Kidney epithelial cell (primary cell): ENCODE results near the gene NIPSNAP3A. TPM values are rescaled to one million over a fixed set of nuclear protein-coding genes. Genes with fewer than 3 reads are reported as not detected.

ENCODE experiments used
- DNase-seq: peaks from one replicate; pipeline ENCODE4 v3.0.0-alpha.2; 2010; ENCODE audit warnings: low read depth
- H3K27me3 ChIP-seq: 2 replicates; pipeline ENCODE4 v1.6.0; 2011; ENCODE audit warnings: low read length; ENCODE audit not compliant: control insufficient read depth, insufficient read depth
- H3K36me3 ChIP-seq: 2 replicates; pipeline ENCODE4 v1.5.1; 2011; ENCODE audit warnings: low read length; ENCODE audit not compliant: control insufficient read depth, insufficient read depth
- H3K4me3 ChIP-seq: 2 replicates; pipeline ENCODE4 v1.5.1; 2011; ENCODE audit warnings: low read depth, mild to moderate bottlenecking, control low read depth, low read length
- CTCF ChIP-seq: IDR thresholded peaks from 2 replicates; pipeline ENCODE4 v1.5.1; 2011; ENCODE audit warnings: mild to moderate bottlenecking, moderate library complexity, low read length, control low read depth, inconsistent platforms; ENCODE audit not compliant: insufficient read depth, poor library complexity, severe bottlenecking
- total RNA-seq: library from RNA; depleted of rRNA; stranded (reverse); fragments of >200 nt; gene quantifications from 2 replicates; pipeline ENCODE4 v1.2.3, GENCODE V29; 2015

The NIPSNAP3A gene
- total RNA-seq, 1 donor from 2014 or later: 25.2 TPM

GRCh38 chr9:104784098-104784497 is 36.6 kb downstream of the NIPSNAP3A start:
- no peak for DNase-seq
- peaks cover 2% of the 10 kb centered on the region for H3K36me3 ChIP-seq
- no peaks in the 10 kb centered on the region for H3K27me3 ChIP-seq
- no peak for TF ChIP-seq CTCF
- no peak overlapping the region for H3K4me3 ChIP-seq

GRCh38 chr9:104786293-104786692 is 38.8 kb downstream of the NIPSNAP3A start:
- TF ChIP-seq CTCF: no peak
- Histone ChIP-seq H3K27me3 (no peaks in the 10 kb centered on the region), H3K36me3 (peaks cover 3% of the 10 kb centered on the region), H3K4me3 (no peak overlapping the region)
- no peak for DNase-seq

- no peak overlapping the region for H3K4me3 ChIP-seq
- peaks cover 3% of the 10 kb centered on the region for H3K36me3 ChIP-seq
- H3K27me3 ChIP-seq: no peaks in the 10 kb centered on the region
- TF ChIP-seq CTCF: no peak
- no peak for DNase-seq
Observed at GRCh38 chr9:104787306-104788015, 40.0 kb downstream of the NIPSNAP3A start.

- TF ChIP-seq CTCF: no peak
- no peak overlapping the region for H3K4me3 ChIP-seq
- H3K36me3 ChIP-seq: peaks cover 3% of the 10 kb centered on the region
- DNase-seq: no peak
- no peaks in the 10 kb centered on the region for H3K27me3 ChIP-seq
Observed at GRCh38 chr9:104788251-104788650, 40.8 kb downstream of the NIPSNAP3A start.

- no peak for TF ChIP-seq CTCF
- peaks cover 1% of the 10 kb centered on the region for H3K36me3 ChIP-seq
Observed at GRCh38 chr9:104794070-104794469, 46.6 kb downstream of the NIPSNAP3A start.

GRCh38 chr9:104795082-104795481 is 47.6 kb downstream of the NIPSNAP3A start:
- Histone ChIP-seq H3K27me3 (no peaks in the 10 kb centered on the region), H3K36me3 (no peaks in the 10 kb centered on the region), H3K4me3 (no peak overlapping the region)
- no peak for TF ChIP-seq CTCF
- no peak for DNase-seq

More at GRCh38 chr9:104794070-104794469, 46.6 kb downstream of the NIPSNAP3A start:
- H3K4me3 ChIP-seq: no peak overlapping the region
- no peaks in the 10 kb centered on the region for H3K27me3 ChIP-seq
- DNase-seq: no peak
